Fibroblast of lung (primary cell): ENCODE measurements around the gene OR2AT4.

ENCODE experiments used
- CTCF ChIP-seq, 2 donors: IDR thresholded peaks in 1 of 2; conservative IDR thresholded peaks in 1 of 2; 1 replicate in 1 of 2; 2 replicates in 1 of 2; pipeline ENCODE4 v1.5.1; 2011 to 2012; ENCODE audit warnings: low read length in 2 of 2, control low read depth in 1 of 2, inconsistent platforms in 1 of 2, low read depth in 1 of 2, mild to moderate bottlenecking in 1 of 2
- EZH2 ChIP-seq: IDR thresholded peaks from 2 replicates; pipeline ENCODE4 v1.5.1; 2012; ENCODE audit warnings: low read length, control low read depth, mild to moderate bottlenecking; ENCODE audit errors: missing control alignments

- TF ChIP-seq CTCF (conservative IDR thresholded peaks at IDR 0.05 in 1 of 2, IDR thresholded peaks at IDR 0.05 in 1 of 2; ENCODE audit: low read depth in 1 of 2, low read length in 2 of 2) (no peak), EZH2 (no peak)
Observed at GRCh38 chr11:75035911-75036565, 60.6 kb downstream of the OR2AT4 start.
